OCI-LY7 (cell line): Measurements from ENCODE around the gene EPHA3. TPM values are rescaled to one million over a fixed set of nuclear protein-coding genes. Genes with fewer than 3 reads are reported as not detected.

Experiments
- BruUV-seq: library from RNA; stranded (reverse); fragments of 400-500 nt; replicated peaks from 2 replicates; lab custom pipeline; 2021; lab: Mats Ljungman, UMichigan
- CTCF ChIA-PET: fragments of 300-600 bp; sonication (Branson Sonifier 250); formaldehyde crosslinking; loops from one replicate; lab custom pipeline; 2022; ENCODE audit warnings: antibody characterized with exemption; ENCODE audit not compliant: unreplicated experiment; lab: Charles Lee
- POLR2A ChIA-PET: fragments of 300-600 bp; sonication (Branson Sonifier 250); formaldehyde crosslinking; loops from one replicate; lab custom pipeline; 2022; ENCODE audit warnings: antibody characterized with exemption; lab: Charles Lee
- DNase-seq: peaks from one replicate; pipeline ENCODE4 v3.0.0-alpha.2; 2015; ENCODE audit warnings: low spot score
- H2AFZ ChIP-seq: fragments of 200-600 bp; sonication (generic), shearing (Covaris generic); 2 replicates; pipeline ENCODE4 v1.6.1; 2014; ENCODE audit warnings: mild to moderate bottlenecking, antibody characterized with exemption, low read length, moderate library complexity
- H3K27ac ChIP-seq: fragments of 200-600 bp; sonication (generic); 2 replicates; pipeline ENCODE4 v1.5.1; 2014; ENCODE audit warnings: mixed run types, low read depth, mild to moderate bottlenecking, moderate library complexity, low read length, inconsistent platforms; ENCODE audit not compliant: poor library complexity, severe bottlenecking
- H3K36me3 ChIP-seq: fragments of 200-600 bp; sonication (generic); 2 replicates; pipeline ENCODE4 v1.6.1; 2014; ENCODE audit warnings: mild to moderate bottlenecking, antibody characterized with exemption, low read length, moderate library complexity, mixed read lengths; ENCODE audit not compliant: insufficient read depth
- H3K4me1 ChIP-seq: fragments of 200-600 bp; sonication (generic); 2 replicates; pipeline ENCODE4 v1.5.1; 2014; ENCODE audit warnings: mild to moderate bottlenecking, low read length; ENCODE audit not compliant: insufficient read depth, poor library complexity, severe bottlenecking
- H3K4me2 ChIP-seq: fragments of 200-600 bp; sonication (generic); 2 replicates; pipeline ENCODE4 v1.6.1; 2014; ENCODE audit warnings: mild to moderate bottlenecking, low read length
- H3K4me3 ChIP-seq: fragments of 200-600 bp; sonication (generic); 2 replicates; pipeline ENCODE4 v1.5.1; 2014; ENCODE audit warnings: mild to moderate bottlenecking, low read depth, low read length; ENCODE audit not compliant: poor library complexity, severe bottlenecking
- H3K79me2 ChIP-seq: fragments of 200-600 bp; sonication (generic); 2 replicates; pipeline ENCODE4 v1.6.1; 2016; ENCODE audit warnings: low read depth, mild to moderate bottlenecking, low read length, moderate library complexity, mixed read lengths; ENCODE audit not compliant: insufficient read depth
- H3K9me2 ChIP-seq: fragments of 200-600 bp; sonication (generic); 2 replicates; pipeline ENCODE4 v1.6.1; 2016; ENCODE audit warnings: mild to moderate bottlenecking, low read length, mixed read lengths; ENCODE audit not compliant: insufficient read depth
- H3K9me3 ChIP-seq: fragments of 200-600 bp; sonication (generic); 2 replicates; pipeline ENCODE4 v1.6.1; 2014; ENCODE audit warnings: mild to moderate bottlenecking, mixed run types, low read length, mixed read lengths
- H4K20me1 ChIP-seq: fragments of 200-600 bp; sonication (generic); 2 replicates; pipeline ENCODE4 v1.6.1; 2014; ENCODE audit warnings: mild to moderate bottlenecking, antibody characterized with exemption, low read length, moderate library complexity, mixed read lengths; ENCODE audit not compliant: insufficient read depth
- EZH2phosphoT487 ChIP-seq: fragments of 200-600 bp; sonication (generic); IDR thresholded peaks from 2 replicates; pipeline ENCODE4 v1.6.1; 2018; ENCODE audit warnings: low read depth, borderline replicate concordance, mild to moderate bottlenecking, mixed run types, antibody characterized with exemption, low read length, moderate library complexity, mixed read lengths
- intact Hi-C: fragments of 100-400 bp; cut with micrococcal nuclease; formaldehyde crosslinking; loops from one replicate; pipeline ENCODE4 v1.10.0; 2022; ENCODE audit not compliant: unreplicated experiment
- total RNA-seq, 2 experiments: library from RNA; depleted of rRNA in 1 of 2; stranded (reverse); fragments of >200 nt in 1 of 2; shearing (Covaris generic) in 1 of 2; gene quantifications; 2 replicates each; pipeline ENCODE4 v1.2.3, GENCODE V29; 2014 to 2022
- TF ChIP-seq, protein P1 (sequence below): fragments of 200-600 bp; sonication (generic); conservative IDR thresholded peaks from 2 replicates; pipeline ENCODE4 v1.5.1; 2014; ENCODE audit warnings: mild to moderate bottlenecking, antibody characterized with exemption, low read length, moderate library complexity, mixed read lengths

The EPHA3 gene
- total RNA-seq, 2 experiments from 2014 or later = not detected

DNA sequence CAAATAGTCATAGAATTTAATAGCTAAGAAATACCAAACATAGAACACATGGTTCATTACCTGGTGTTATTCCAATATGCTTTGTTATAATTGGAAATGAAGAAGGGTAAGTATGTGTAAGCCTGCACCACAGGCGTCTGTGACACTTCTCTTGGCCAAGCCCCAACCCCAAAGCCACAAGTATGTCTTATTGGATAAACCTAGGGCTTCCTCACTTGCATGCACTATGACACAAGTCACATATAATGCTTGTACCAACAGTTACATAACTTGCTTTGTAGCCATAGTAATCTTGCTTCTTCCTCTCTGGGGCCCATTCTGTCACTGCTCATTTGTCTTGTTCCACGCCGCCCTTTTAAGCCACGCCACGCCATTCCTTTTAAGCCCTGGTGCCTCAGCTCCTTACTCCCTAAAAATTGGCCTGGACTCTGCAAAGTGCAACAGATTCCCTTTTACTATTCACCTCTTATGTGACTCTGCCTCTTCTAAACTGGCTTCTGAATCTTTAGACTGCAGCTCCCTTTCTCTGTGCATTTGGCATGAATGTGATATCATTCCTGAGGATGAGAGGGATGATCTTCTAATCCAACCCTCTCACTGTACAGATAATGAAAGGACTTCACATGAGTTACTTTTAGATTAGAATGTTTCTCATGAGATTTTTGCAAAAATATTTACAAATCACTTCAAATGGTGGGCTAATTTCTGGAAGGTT is 48.1 kb upstream of the EPHA3 start:
- Histone ChIP-seq H3K4me2 (no peak overlapping the region), H3K9me2 (no peaks in the 10 kb centered on the region), H2AFZ (no peak overlapping the region), H4K20me1 (no peaks in the 10 kb centered on the region), H3K27ac (no peak overlapping the region), H3K4me3 (no peak overlapping the region), H3K9me3 (no peaks in the 10 kb centered on the region), H3K4me1 (no peaks in the 10 kb centered on the region), H3K79me2 (no peaks in the 10 kb centered on the region), H3K36me3 (no peaks in the 10 kb centered on the region)
- ChIA-PET POLR2A (interaction anchor here (0.7 kb wide), 1 partner anchor 450 kb away, joined by 3 read pairs; no protein-coding TSS in a partner anchor), CTCF (no interaction called here)
- BruUV-seq = no TSS peak
- intact Hi-C loops = no loop called here
- no peak for DNase-seq
- TF ChIP-seq, protein P1, sequence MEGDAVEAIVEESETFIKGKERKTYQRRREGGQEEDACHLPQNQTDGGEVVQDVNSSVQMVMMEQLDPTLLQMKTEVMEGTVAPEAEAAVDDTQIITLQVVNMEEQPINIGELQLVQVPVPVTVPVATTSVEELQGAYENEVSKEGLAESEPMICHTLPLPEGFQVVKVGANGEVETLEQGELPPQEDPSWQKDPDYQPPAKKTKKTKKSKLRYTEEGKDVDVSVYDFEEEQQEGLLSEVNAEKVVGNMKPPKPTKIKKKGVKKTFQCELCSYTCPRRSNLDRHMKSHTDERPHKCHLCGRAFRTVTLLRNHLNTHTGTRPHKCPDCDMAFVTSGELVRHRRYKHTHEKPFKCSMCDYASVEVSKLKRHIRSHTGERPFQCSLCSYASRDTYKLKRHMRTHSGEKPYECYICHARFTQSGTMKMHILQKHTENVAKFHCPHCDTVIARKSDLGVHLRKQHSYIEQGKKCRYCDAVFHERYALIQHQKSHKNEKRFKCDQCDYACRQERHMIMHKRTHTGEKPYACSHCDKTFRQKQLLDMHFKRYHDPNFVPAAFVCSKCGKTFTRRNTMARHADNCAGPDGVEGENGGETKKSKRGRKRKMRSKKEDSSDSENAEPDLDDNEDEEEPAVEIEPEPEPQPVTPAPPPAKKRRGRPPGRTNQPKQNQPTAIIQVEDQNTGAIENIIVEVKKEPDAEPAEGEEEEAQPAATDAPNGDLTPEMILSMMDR = no peak
- TF ChIP-seq EZH2phosphoT487 = no peak

DNA sequence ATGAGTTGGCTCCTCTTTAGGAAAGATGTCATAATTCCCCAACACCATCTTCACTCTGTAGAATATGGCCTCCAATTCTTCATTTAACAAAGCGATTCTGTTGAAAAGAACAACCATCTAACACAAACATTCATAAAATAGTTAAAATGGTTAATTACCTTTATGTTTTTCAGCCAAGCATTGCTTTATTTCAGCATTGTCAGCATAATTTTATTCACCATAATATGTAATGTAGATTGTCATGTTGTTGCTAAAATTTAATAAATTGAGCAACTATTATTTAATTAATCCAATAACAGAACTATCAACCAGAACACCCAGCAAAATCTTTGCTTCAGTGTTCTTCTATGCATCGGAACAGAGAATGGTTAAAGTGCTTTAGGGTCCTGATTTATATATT is 46.2 kb upstream of the EPHA3 start:
- H2AFZ ChIP-seq = no peak overlapping the region
- H3K9me2 ChIP-seq = no peaks in the 10 kb centered on the region
- intact Hi-C loops = no loop called here
- TF ChIP-seq, protein P1 = no peak
- no peak for TF ChIP-seq EZH2phosphoT487
- no peak overlapping the region for H3K4me3 ChIP-seq
- ChIA-PET CTCF (no interaction called here), POLR2A (no interaction called here)
- H3K4me1 ChIP-seq = no peaks in the 10 kb centered on the region
- no TSS peak for BruUV-seq
- H3K36me3 ChIP-seq = no peaks in the 10 kb centered on the region
- no peak overlapping the region for H3K27ac ChIP-seq
- H3K79me2 ChIP-seq = no peaks in the 10 kb centered on the region
- no peaks in the 10 kb centered on the region for H3K9me3 ChIP-seq
- DNase-seq = no peak
- no peak overlapping the region for H3K4me2 ChIP-seq
- no peaks in the 10 kb centered on the region for H4K20me1 ChIP-seq

GRCh38 chr3:89067736-89068135 is 39.7 kb upstream of the EPHA3 start:
- Histone ChIP-seq H3K79me2 (no peaks in the 10 kb centered on the region), H3K4me1 (no peaks in the 10 kb centered on the region), H3K9me2 (no peaks in the 10 kb centered on the region), H3K4me2 (no peak overlapping the region), H2AFZ (no peak overlapping the region), H3K36me3 (no peaks in the 10 kb centered on the region), H4K20me1 (no peaks in the 10 kb centered on the region), H3K9me3 (no peaks in the 10 kb centered on the region), H3K4me3 (no peak overlapping the region), H3K27ac (no peak overlapping the region)
- DNase-seq = no peak
- BruUV-seq = no TSS peak
- TF ChIP-seq, protein P1 = no peak
- no peak for TF ChIP-seq EZH2phosphoT487
- intact Hi-C loops = no loop called here
- CTCF ChIA-PET = no interaction called here
- POLR2A ChIA-PET = no interaction called here
